Breast epithelium (tissue), 3 donors: ENCODE data around the gene TMEM209.

ENCODE experiments used
- POLR2AphosphoS5 ChIP-seq, 3 donors: sonication (generic); formaldehyde crosslinking; IDR thresholded peaks; one replicate each; pipeline ENCODE4 v1.6.1; 2017; ENCODE audit warnings: antibody characterized with exemption in 3 of 3
- TF ChIP-seq, protein P1 (sequence below), 3 donors: fragments of 450-650 bp; IDR thresholded peaks; one replicate each; pipeline ENCODE4 v1.5.1; 2016 to 2017; ENCODE audit warnings: antibody characterized with exemption in 3 of 3, mild to moderate bottlenecking in 3 of 3, moderate library complexity in 3 of 3

GRCh38 chr7:130160455-130160854 lies 44.8 kb downstream of the TMEM209 start:
- TF ChIP-seq, protein P1, sequence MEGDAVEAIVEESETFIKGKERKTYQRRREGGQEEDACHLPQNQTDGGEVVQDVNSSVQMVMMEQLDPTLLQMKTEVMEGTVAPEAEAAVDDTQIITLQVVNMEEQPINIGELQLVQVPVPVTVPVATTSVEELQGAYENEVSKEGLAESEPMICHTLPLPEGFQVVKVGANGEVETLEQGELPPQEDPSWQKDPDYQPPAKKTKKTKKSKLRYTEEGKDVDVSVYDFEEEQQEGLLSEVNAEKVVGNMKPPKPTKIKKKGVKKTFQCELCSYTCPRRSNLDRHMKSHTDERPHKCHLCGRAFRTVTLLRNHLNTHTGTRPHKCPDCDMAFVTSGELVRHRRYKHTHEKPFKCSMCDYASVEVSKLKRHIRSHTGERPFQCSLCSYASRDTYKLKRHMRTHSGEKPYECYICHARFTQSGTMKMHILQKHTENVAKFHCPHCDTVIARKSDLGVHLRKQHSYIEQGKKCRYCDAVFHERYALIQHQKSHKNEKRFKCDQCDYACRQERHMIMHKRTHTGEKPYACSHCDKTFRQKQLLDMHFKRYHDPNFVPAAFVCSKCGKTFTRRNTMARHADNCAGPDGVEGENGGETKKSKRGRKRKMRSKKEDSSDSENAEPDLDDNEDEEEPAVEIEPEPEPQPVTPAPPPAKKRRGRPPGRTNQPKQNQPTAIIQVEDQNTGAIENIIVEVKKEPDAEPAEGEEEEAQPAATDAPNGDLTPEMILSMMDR (IDR thresholded peaks at IDR 0.05), result no peak
- TF ChIP-seq POLR2AphosphoS5 (IDR thresholded peaks at IDR 0.05), result no peak
